H9 (cell line): Measurements from ENCODE around the gene PPM1J. TPM values are rescaled to one million over a fixed set of nuclear protein-coding genes. Genes with fewer than 3 reads are reported as not detected.

Experiments
- DNase-seq: peaks from one replicate; pipeline ENCODE4 v3.0.0-alpha.2; 2017
- H2AFZ ChIP-seq: one replicate; pipeline ENCODE4 v1.6.1; 2013; ENCODE audit warnings: mild to moderate bottlenecking, low read length, control low read depth, moderate library complexity
- H2AK5ac ChIP-seq: 2 replicates; pipeline ENCODE4 v1.6.1; 2013; ENCODE audit warnings: low read length, control low read depth, mixed read lengths; ENCODE audit not compliant: insufficient read length
- H2BK120ac ChIP-seq: one replicate; pipeline ENCODE4 v1.6.1; 2013; ENCODE audit warnings: low read depth, mild to moderate bottlenecking, low read length, control low read depth, inconsistent platforms; ENCODE audit not compliant: poor library complexity, severe bottlenecking
- H2BK12ac ChIP-seq: 2 replicates; pipeline ENCODE4 v1.6.1; 2013; ENCODE audit warnings: low read length, control low read depth, mixed read lengths, low read depth; ENCODE audit not compliant: insufficient read length
- H2BK15ac ChIP-seq: 2 replicates; pipeline ENCODE4 v1.6.1; 2013; ENCODE audit warnings: low read depth, low read length, control low read depth
- H2BK20ac ChIP-seq: one replicate; pipeline ENCODE4 v1.6.1; 2013; ENCODE audit warnings: low read depth, mild to moderate bottlenecking, low read length, control low read depth, inconsistent platforms; ENCODE audit not compliant: poor library complexity, severe bottlenecking
- H2BK5ac ChIP-seq: 2 replicates; pipeline ENCODE4 v1.6.1; 2013; ENCODE audit warnings: low read length, control low read depth, mixed read lengths; ENCODE audit not compliant: insufficient read length
- H3K14ac ChIP-seq: 2 replicates; pipeline ENCODE4 v1.6.1; 2013; ENCODE audit warnings: low read length, control low read depth; ENCODE audit not compliant: insufficient read depth
- H3K18ac ChIP-seq: 2 replicates; pipeline ENCODE4 v1.6.1; 2013; ENCODE audit warnings: low read depth, mild to moderate bottlenecking, mixed read lengths, low read length, control low read depth; ENCODE audit not compliant: insufficient read length
- H3K23ac ChIP-seq: 2 replicates; pipeline ENCODE4 v1.6.1; 2013; ENCODE audit warnings: low read length, control low read depth, mixed read lengths, low read depth; ENCODE audit not compliant: insufficient read length
- H3K23me2 ChIP-seq: 2 replicates; pipeline ENCODE4 v1.6.1; 2013; ENCODE audit warnings: low read depth, mild to moderate bottlenecking, mixed read lengths, low read length, control low read depth; ENCODE audit not compliant: insufficient read length, poor library complexity, severe bottlenecking
- H3K27ac ChIP-seq: 2 replicates; pipeline ENCODE4 v1.5.1; 2013; ENCODE audit warnings: low read length, control low read depth, mixed read lengths, low read depth; ENCODE audit not compliant: insufficient read length
- H3K27me3 ChIP-seq: 2 replicates; pipeline ENCODE4 v1.6.1; 2013; ENCODE audit warnings: low read length, control low read depth, inconsistent platforms; ENCODE audit not compliant: insufficient read depth
- H3K4ac ChIP-seq: 2 replicates; pipeline ENCODE4 v1.6.1; 2013; ENCODE audit warnings: low read depth, mild to moderate bottlenecking, control low read depth, inconsistent platforms, low read length, moderate library complexity
- H3K4me1 ChIP-seq: 2 replicates; pipeline ENCODE4 v1.6.1; 2013; ENCODE audit warnings: low read length, control low read depth, inconsistent platforms; ENCODE audit not compliant: insufficient read depth
- H3K4me2 ChIP-seq: 2 replicates; pipeline ENCODE4 v1.6.1; 2013; ENCODE audit warnings: low read length, control low read depth, mixed read lengths; ENCODE audit not compliant: insufficient read length, insufficient read depth
- H3K56ac ChIP-seq: 2 replicates; pipeline ENCODE4 v1.6.1; 2013; ENCODE audit warnings: low read depth, mild to moderate bottlenecking, mixed read lengths, low read length, control low read depth; ENCODE audit not compliant: insufficient read length
- H3K79me1 ChIP-seq: 2 replicates; pipeline ENCODE4 v1.6.1; 2013; ENCODE audit warnings: low read depth, mild to moderate bottlenecking, moderate library complexity, low read length, control low read depth, inconsistent platforms; ENCODE audit not compliant: insufficient read depth, poor library complexity, severe bottlenecking
- H3K79me2 ChIP-seq: 2 replicates; pipeline ENCODE4 v1.6.1; 2013; ENCODE audit warnings: low read length, control low read depth, inconsistent platforms; ENCODE audit not compliant: insufficient read depth
- H3K9ac ChIP-seq: 2 replicates; pipeline ENCODE4 v1.6.1; 2013; ENCODE audit warnings: low read length, control low read depth, mixed read lengths; ENCODE audit not compliant: insufficient read length; ENCODE audit errors: extremely low read depth
- H3K9me3 ChIP-seq: one replicate; pipeline ENCODE4 v1.6.1; 2013; ENCODE audit warnings: low read depth, low read length, inconsistent platforms; ENCODE audit not compliant: control insufficient read depth
- H3T11ph ChIP-seq: one replicate; pipeline ENCODE4 v1.6.1; 2013; ENCODE audit warnings: mild to moderate bottlenecking, low read length, control low read depth, inconsistent platforms
- H4K20me1 ChIP-seq: one replicate; pipeline ENCODE4 v1.6.1; 2013; ENCODE audit not compliant: control insufficient read depth, insufficient read length, insufficient read depth
- H4K5ac ChIP-seq: 2 replicates; pipeline ENCODE4 v1.6.1; 2013; ENCODE audit warnings: low read depth, mild to moderate bottlenecking, mixed read lengths, low read length, control low read depth; ENCODE audit not compliant: insufficient read length
- H4K8ac ChIP-seq: replicated peaks from 2 replicates; pipeline ENCODE4 v1.6.1; 2013; ENCODE audit warnings: low read length, control low read depth, mixed read lengths, low read depth; ENCODE audit not compliant: insufficient read length
- H4K91ac ChIP-seq: 2 replicates; pipeline ENCODE4 v1.6.1; 2013; ENCODE audit warnings: low read depth, mild to moderate bottlenecking, moderate library complexity, mixed read lengths, low read length, control low read depth; ENCODE audit not compliant: insufficient read length
- H3K27ac Mint-ChIP-seq, 3 experiments: 2 replicates in 2 of 3; 3 replicates in 1 of 3; pipeline ENCODE4 v1.8.0; 2020 to 2021; ENCODE audit warnings: mixed read lengths in 3 of 3, mild to moderate bottlenecking in 1 of 3, moderate library complexity in 1 of 3
- H3K27me3 Mint-ChIP-seq: 2 replicates; pipeline ENCODE4 v1.8.0; 2021; ENCODE audit warnings: low read depth, mild to moderate bottlenecking, moderate library complexity, mixed read lengths
- H3K36me3 Mint-ChIP-seq, 3 experiments: 2 replicates in 2 of 3; 3 replicates in 1 of 3; pipeline ENCODE4 v1.8.0; 2020 to 2021; ENCODE audit warnings: low read depth in 3 of 3, mixed read lengths in 3 of 3; ENCODE audit not compliant: insufficient read depth in 1 of 3
- H3K4me1 Mint-ChIP-seq, 2 experiments: 2 replicates each; pipeline ENCODE4 v1.8.0; 2020; ENCODE audit warnings: mixed read lengths in 2 of 2
- H3K4me3 Mint-ChIP-seq, 2 experiments: 2 replicates in 1 of 2; 3 replicates in 1 of 2; pipeline ENCODE4 v1.8.0; 2020 to 2021; ENCODE audit warnings: mild to moderate bottlenecking in 2 of 2, mixed read lengths in 2 of 2, moderate library complexity in 1 of 2
- H3K9me3 Mint-ChIP-seq, 2 experiments: 2 replicates in 1 of 2; 3 replicates in 1 of 2; pipeline ENCODE4 v1.8.0; 2020; ENCODE audit warnings: mild to moderate bottlenecking in 2 of 2, mixed read lengths in 2 of 2, moderate library complexity in 1 of 2
- CTCF ChIP-seq: fragments of 200-600 bp; sonication (generic); conservative IDR thresholded peaks from 3 replicates; pipeline ENCODE4 v1.8.0; 2021; ENCODE audit warnings: antibody characterized with exemption, mild to moderate bottlenecking
- WGBS: extraction: QIAGEN DNeasy Blood & Tissue Kit; methylation state at CpG from one replicate; pipeline ENCODE4 v1.1.7; 2013; ENCODE audit warnings: missing lambda C conversion rate, low lambda C conversion rate, mixed read lengths; ENCODE audit not compliant: insufficient read length; ENCODE audit errors: extremely low coverage; 5-methylcytosine and 5-hydroxymethylcytosine counted together
- total RNA-seq: library from RNA; stranded (reverse); gene quantifications from 2 replicates; pipeline ENCODE4 v1.2.1, GENCODE V29; 2021

Gene PPM1J
- total RNA-seq, 1 experiment from 2014 or later: 12.7 TPM

GRCh38 chr1:112701227-112702066, 13.7 kb downstream of the PPM1J start:
- no peak overlapping the region for H3T11ph ChIP-seq
- H3K4ac ChIP-seq: no peak overlapping the region
- no peak overlapping the region for H3K14ac ChIP-seq
- H2BK120ac ChIP-seq: no peak overlapping the region
- H4K5ac ChIP-seq: no peak overlapping the region
- H4K91ac ChIP-seq: no peak overlapping the region
- H3K9me3 Mint-ChIP-seq: no peaks in the 10 kb centered on the region
- no peak overlapping the region for H2BK12ac ChIP-seq
- peaks cover 12% of the 10 kb centered on the region for H3K4me1 ChIP-seq
- peaks cover 8% of the 10 kb centered on the region for H3K23me2 ChIP-seq
- H2AFZ ChIP-seq: no peak overlapping the region
- no peak overlapping the region for H3K4me2 ChIP-seq
- H2AK5ac ChIP-seq: no peak overlapping the region
- no CpG with 5 or more reads among the region's 17 CpGs for WGBS
- no peak overlapping the region for H2BK15ac ChIP-seq
- H3K9ac ChIP-seq: no peak overlapping the region
- peaks cover 74 to 89% of the 10 kb centered on the region in 2 experiments for H3K4me1 Mint-ChIP-seq
- no peak overlapping the region for H2BK5ac ChIP-seq
- H3K18ac ChIP-seq: no peak overlapping the region
- no peak overlapping the region; a peak in 1 of 7 replicates for H3K27ac Mint-ChIP-seq
- peaks cover 4% of the 10 kb centered on the region for H4K20me1 ChIP-seq
- H2BK20ac ChIP-seq: no peak overlapping the region
- H3K79me2 ChIP-seq: no peaks in the 10 kb centered on the region
- peaks cover 51% of the 10 kb centered on the region for H3K27me3 Mint-ChIP-seq
- H3K4me3 Mint-ChIP-seq: peak overlapping the region in 1 of 2 experiments; percentile 18; a peak in 2 of 5 replicates
- no peaks in the 10 kb centered on the region for H3K79me1 ChIP-seq
- peaks cover 7% of the 10 kb centered on the region; the same call in 1 of the 2 replicates for H3K27me3 ChIP-seq
- H3K27ac ChIP-seq: no peak overlapping the region
- H3K23ac ChIP-seq: no peak overlapping the region
- H3K36me3 Mint-ChIP-seq: peaks cover 20 to 63% (median 54%) of the 10 kb centered on the region in 3 experiments; a peak in 6 of 7 replicates
- no peak for TF ChIP-seq CTCF
- H3K56ac ChIP-seq: no peak overlapping the region
- H3K9me3 ChIP-seq: no peaks in the 10 kb centered on the region
- no peak overlapping the region for H4K8ac ChIP-seq
- DNase-seq: no peak
